CD8-positive, alpha-beta memory T cell (primary cell): ENCODE measurements around the gene TDRD12. TPM values are rescaled to one million over a fixed set of nuclear protein-coding genes. Genes with fewer than 3 reads are reported as not detected.
A peak's percentile ranks its signal among the peaks of the same experiment; 100 is the strongest.

Source experiments
- CTCF ChIA-PET: fragments of 350-600 bp; sonication (Branson Sonifier 250); formaldehyde crosslinking; loops from one replicate; lab custom pipeline; 2021; ENCODE audit warnings: antibody characterized with exemption; lab: Charles Lee
- POLR2A ChIA-PET: fragments of 350-600 bp; sonication (Branson Sonifier 250); formaldehyde crosslinking; loops from one replicate; lab custom pipeline; 2021; ENCODE audit warnings: antibody characterized with exemption; lab: Charles Lee
- DNase-seq, 5 donors: peaks; one replicate each; pipeline versions ENCODE4 v3.0.0 to v3.0.0-alpha.2; 2020 to 2022; ENCODE audit warnings: mixed read lengths in 1 of 5
- H3K27ac ChIP-seq: one replicate; pipeline ENCODE4 v1.7.0; 2013; ENCODE audit warnings: low read depth, mild to moderate bottlenecking, low read length, moderate library complexity
- H3K27me3 ChIP-seq: 2 replicates; pipeline ENCODE4 v1.7.0; 2013; ENCODE audit warnings: low read length, mild to moderate bottlenecking; ENCODE audit not compliant: insufficient read depth, poor library complexity, severe bottlenecking
- H3K36me3 ChIP-seq: 2 replicates; pipeline ENCODE4 v1.7.0; 2013; ENCODE audit warnings: mild to moderate bottlenecking, low read length, moderate library complexity; ENCODE audit not compliant: insufficient read depth
- H3K4me1 ChIP-seq: 2 replicates; pipeline ENCODE4 v1.7.0; 2013; ENCODE audit warnings: mild to moderate bottlenecking, low read length, moderate library complexity; ENCODE audit not compliant: insufficient read depth
- H3K4me3 ChIP-seq: 2 replicates; pipeline ENCODE4 v1.7.0; 2013; ENCODE audit warnings: mild to moderate bottlenecking, low read length
- H3K9me3 ChIP-seq: 2 replicates; pipeline ENCODE4 v1.7.0; 2013; ENCODE audit warnings: mild to moderate bottlenecking, low read length
- H3K27ac Mint-ChIP-seq, 8 donors: one replicate each; pipeline ENCODE4 v1.8.0; 2020 to 2021; ENCODE audit warnings: mixed read lengths in 8 of 8, mild to moderate bottlenecking in 6 of 8, inconsistent platforms in 3 of 8, moderate library complexity in 3 of 8
- H3K27me3 Mint-ChIP-seq, 2 donors: one replicate each; pipeline ENCODE4 v1.8.0; 2020 to 2021; ENCODE audit warnings: mixed read lengths in 2 of 2, mild to moderate bottlenecking in 1 of 2, moderate library complexity in 1 of 2
- H3K36me3 Mint-ChIP-seq, 3 donors: one replicate each; pipeline ENCODE4 v1.8.0; 2020 to 2021; ENCODE audit warnings: mixed read lengths in 3 of 3, inconsistent platforms in 1 of 3, mild to moderate bottlenecking in 1 of 3
- H3K4me1 Mint-ChIP-seq, 3 donors: one replicate each; pipeline ENCODE4 v1.8.0; 2020 to 2021; ENCODE audit warnings: mixed read lengths in 3 of 3, inconsistent platforms in 1 of 3, mild to moderate bottlenecking in 1 of 3
- H3K4me3 Mint-ChIP-seq, 7 donors: one replicate each; pipeline ENCODE4 v1.8.0; 2020 to 2021; ENCODE audit warnings: mixed read lengths in 7 of 7, mild to moderate bottlenecking in 6 of 7, moderate library complexity in 4 of 7, inconsistent platforms in 2 of 7
- H3K9me3 Mint-ChIP-seq, 5 donors: one replicate each; pipeline ENCODE4 v1.8.0; 2020 to 2022; ENCODE audit warnings: mixed read lengths in 5 of 5, mild to moderate bottlenecking in 3 of 5, moderate library complexity in 2 of 5, inconsistent platforms in 1 of 5
- polyA plus RNA-seq: library from polyadenylated mRNA; unstranded; fragments of 300-500 nt; fragmentation: Illumina TruSeq; gene quantifications from one replicate; pipeline ENCODE4 v1.2.3, GENCODE V29; 2021
- total RNA-seq, 2 experiments: library from RNA; stranded (reverse); gene quantifications; one replicate each; pipeline ENCODE4 v1.2.3, GENCODE V29; 2021

The TDRD12 gene
- total and polyA plus RNA-seq, 3 experiments from 2014 or later: 0.15 to 0.21 (median 0.20) TPM

- H3K9me3 ChIP-seq: no peaks in the 10 kb centered on the region
- no peaks in the 10 kb centered on the region for H3K4me1 ChIP-seq
- Mint-ChIP-seq H3K4me3 (no peak overlapping the region), H3K36me3 (no peaks in the 10 kb centered on the region), H3K27ac (peak overlapping the region in 1 of 8 donors; percentile 8), H3K9me3 (no peaks in the 10 kb centered on the region), H3K4me1 (no peaks in the 10 kb centered on the region), H3K27me3 (peaks cover 0 to 3% of the 10 kb centered on the region in 2 donors)
- H3K27ac ChIP-seq: no peak overlapping the region
- H3K4me3 ChIP-seq: no peak overlapping the region
- no peaks in the 10 kb centered on the region for H3K36me3 ChIP-seq
- no peak for DNase-seq
- ChIA-PET CTCF (no interaction called here), POLR2A (no interaction called here)
- H3K27me3 ChIP-seq: no peaks in the 10 kb centered on the region
Measured at GRCh38 chr19:32868206-32868950, 148.8 kb downstream of the TDRD12 start.

GRCh38 chr19:32869369-32869965 is 149.9 kb downstream of the TDRD12 start, which contains the start of gene SLC7A9:
SLC7A9 (minus strand) TSS chr19:32869767; CDS start chr19:32868534, 1,233 bp downstream.
- H3K27ac ChIP-seq: no peak within 1 kb of the TSS
- no peaks in the 10 kb centered on the region for H3K36me3 ChIP-seq
- no peaks in the 10 kb centered on the region for H3K4me1 ChIP-seq
- Mint-ChIP-seq H3K9me3 (no peaks in the 10 kb centered on the region), H3K4me3 (no peak within 1 kb of the TSS), H3K4me1 (no peaks in the 10 kb centered on the region), H3K36me3 (no peaks in the 10 kb centered on the region), H3K27ac (no peak within 1 kb of the TSS), H3K27me3 (peaks cover 0 to 5% of the 10 kb centered on the region in 2 donors)
- ChIA-PET POLR2A (no interaction called here), CTCF (no interaction called here)
- H3K4me3 ChIP-seq: no peak within 1 kb of the TSS
- no peaks in the 10 kb centered on the region for H3K9me3 ChIP-seq
- H3K27me3 ChIP-seq: no peaks in the 10 kb centered on the region
- DNase-seq: no peak

GRCh38 chr19:32869966-32870573 is 150.5 kb downstream of the TDRD12 start:
- H3K9me3 Mint-ChIP-seq: no peaks in the 10 kb centered on the region
- Histone ChIP-seq H3K27ac (no peak overlapping the region), H3K27me3 (no peaks in the 10 kb centered on the region), H3K4me3 (no peak overlapping the region), H3K36me3 (no peaks in the 10 kb centered on the region), H3K4me1 (no peaks in the 10 kb centered on the region), H3K9me3 (no peaks in the 10 kb centered on the region)
- ChIA-PET CTCF (no interaction called here), POLR2A (no interaction called here)
- no peak for DNase-seq
- H3K4me1 Mint-ChIP-seq: no peaks in the 10 kb centered on the region
- H3K27me3 Mint-ChIP-seq: peaks cover 0 to 5% of the 10 kb centered on the region in 2 donors
- H3K4me3 Mint-ChIP-seq: no peak overlapping the region
- no peaks in the 10 kb centered on the region for H3K36me3 Mint-ChIP-seq
- no peak overlapping the region for H3K27ac Mint-ChIP-seq

GRCh38 chr19:32870981-32871451 is 151.4 kb downstream of the TDRD12 start:
- H3K27ac ChIP-seq: no peak overlapping the region
- H3K27me3 ChIP-seq: no peaks in the 10 kb centered on the region
- H3K9me3 Mint-ChIP-seq: no peaks in the 10 kb centered on the region
- H3K36me3 Mint-ChIP-seq: no peaks in the 10 kb centered on the region
- no peak overlapping the region for H3K4me3 ChIP-seq
- no peaks in the 10 kb centered on the region for H3K36me3 ChIP-seq
- H3K4me1 Mint-ChIP-seq: no peaks in the 10 kb centered on the region
- ChIA-PET POLR2A (no interaction called here), CTCF (no interaction called here)
- no peaks in the 10 kb centered on the region for H3K9me3 ChIP-seq
- H3K4me1 ChIP-seq: no peaks in the 10 kb centered on the region
- peaks cover 0 to 5% of the 10 kb centered on the region in 2 donors for H3K27me3 Mint-ChIP-seq
- no peak overlapping the region for H3K4me3 Mint-ChIP-seq
- DNase-seq: no peak
- no peak overlapping the region for H3K27ac Mint-ChIP-seq

GRCh38 chr19:32872391-32872790 is 152.8 kb downstream of the TDRD12 start:
- Mint-ChIP-seq H3K4me1 (no peaks in the 10 kb centered on the region), H3K9me3 (no peaks in the 10 kb centered on the region), H3K4me3 (no peak overlapping the region), H3K27ac (no peak overlapping the region), H3K36me3 (no peaks in the 10 kb centered on the region), H3K27me3 (peaks cover 0 to 5% of the 10 kb centered on the region in 2 donors)
- no peaks in the 10 kb centered on the region for H3K9me3 ChIP-seq
- no peak overlapping the region for H3K27ac ChIP-seq
- no peaks in the 10 kb centered on the region for H3K36me3 ChIP-seq
- ChIA-PET POLR2A (no interaction called here), CTCF (no interaction called here)
- no peaks in the 10 kb centered on the region for H3K4me1 ChIP-seq
- DNase-seq: no peak
- no peak overlapping the region for H3K4me3 ChIP-seq
- no peaks in the 10 kb centered on the region for H3K27me3 ChIP-seq

DNA sequence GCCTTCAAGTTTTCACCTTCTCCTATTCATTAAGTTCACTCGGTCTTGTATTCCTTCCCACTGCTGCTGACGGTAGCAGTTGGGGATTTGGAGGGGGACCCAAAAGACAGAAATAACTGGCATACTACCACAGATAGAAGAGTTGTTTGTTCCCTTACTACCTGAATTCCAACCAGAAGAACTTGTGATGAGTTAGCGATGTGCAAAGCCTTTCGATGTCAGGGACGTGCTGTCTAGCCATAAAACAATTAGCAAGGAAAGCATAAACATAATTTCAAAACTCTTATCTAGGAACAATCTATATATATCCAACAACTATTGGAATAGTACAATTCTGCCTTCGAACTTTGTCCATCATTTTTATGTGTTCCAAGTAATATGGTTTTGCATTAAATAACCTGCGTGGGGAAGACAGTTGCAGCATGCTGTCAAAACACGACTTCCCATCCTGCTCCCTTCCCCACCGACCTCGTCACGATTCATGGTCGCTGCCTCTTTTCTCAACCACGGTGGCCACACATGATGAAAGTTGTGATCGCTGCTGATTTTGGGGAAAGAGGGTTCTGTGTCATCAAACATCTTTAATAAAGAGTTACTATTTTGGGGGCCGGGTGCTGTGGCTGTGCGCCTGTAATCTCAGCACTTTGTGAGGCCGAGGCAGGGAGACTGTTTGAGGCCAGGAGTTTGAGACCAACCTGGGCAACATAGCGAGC is 153.8 kb downstream of the TDRD12 start:
- Mint-ChIP-seq H3K36me3 (peaks cover 0 to 5% (median 1%) of the 10 kb centered on the region in 3 donors), H3K9me3 (no peaks in the 10 kb centered on the region), H3K27me3 (peaks cover 0 to 5% of the 10 kb centered on the region in 2 donors), H3K27ac (no peak overlapping the region), H3K4me1 (no peaks in the 10 kb centered on the region), H3K4me3 (no peak overlapping the region)
- CTCF ChIA-PET: no interaction called here
- Histone ChIP-seq H3K36me3 (no peaks in the 10 kb centered on the region), H3K27ac (no peak overlapping the region), H3K4me1 (no peaks in the 10 kb centered on the region), H3K9me3 (no peaks in the 10 kb centered on the region), H3K27me3 (no peaks in the 10 kb centered on the region), H3K4me3 (no peak overlapping the region)
- no peak for DNase-seq
- POLR2A ChIA-PET: no interaction called here

GRCh38 chr19:32874605-32875004 is 155.0 kb downstream of the TDRD12 start:
- DNase-seq: no peak
- ChIA-PET POLR2A (no interaction called here), CTCF (no interaction called here)
- Mint-ChIP-seq H3K4me3 (no peak overlapping the region), H3K27me3 (peaks cover 0 to 5% of the 10 kb centered on the region in 2 donors), H3K27ac (peak overlapping the region in 1 of 8 donors; percentile 7), H3K36me3 (peaks cover 1 to 15% (median 4%) of the 10 kb centered on the region in 3 donors), H3K4me1 (no peaks in the 10 kb centered on the region), H3K9me3 (no peaks in the 10 kb centered on the region)
- Histone ChIP-seq H3K4me3 (no peak overlapping the region), H3K27me3 (no peaks in the 10 kb centered on the region), H3K4me1 (no peaks in the 10 kb centered on the region), H3K36me3 (no peaks in the 10 kb centered on the region), H3K27ac (no peak overlapping the region), H3K9me3 (no peaks in the 10 kb centered on the region)
